Measurements from ENCODE around the gene UPP1.
A peak's percentile ranks its signal among the peaks of the same experiment; 100 is the strongest.

The UPP1 gene

DNA sequence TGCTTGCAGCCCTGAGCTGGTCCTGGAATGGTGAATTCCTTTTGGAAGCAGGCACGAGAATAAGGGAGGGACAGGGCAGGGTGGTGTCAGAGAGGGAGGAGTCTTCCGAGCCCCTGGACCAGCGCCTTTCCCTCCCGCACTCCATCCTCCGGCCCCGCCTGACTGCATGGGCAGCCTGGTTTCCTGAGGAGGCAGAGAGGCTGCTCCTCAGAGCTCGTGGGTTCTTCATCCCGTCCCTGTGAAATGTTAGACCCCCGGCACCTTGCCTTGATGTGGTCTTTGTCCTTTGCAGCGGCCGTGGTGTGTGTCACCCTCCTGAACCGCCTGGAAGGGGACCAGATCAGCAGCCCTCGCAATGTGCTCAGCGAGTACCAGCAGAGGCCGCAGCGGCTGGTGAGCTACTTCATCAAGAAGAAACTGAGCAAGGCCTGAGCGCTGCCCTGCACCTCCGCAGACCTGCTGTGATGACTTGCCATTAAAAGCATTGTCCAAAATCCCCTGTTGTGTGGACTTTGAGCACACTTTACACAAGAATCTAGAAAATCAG, 18.9 kb downstream of the UPP1 start:
- TF ChIP-seq POU6F1 (CRISPR knock-in tag; IDR thresholded peaks at IDR 0.05; ENCODE audit: borderline replicate concordance, low read depth) (no peak), ESRRG (CRISPR knock-in tag; IDR thresholded peaks at IDR 0.05) (no peak), ZC3H10 (CRISPR knock-in tag; IDR thresholded peaks at IDR 0.05) (no peak), GLIS3 (CRISPR knock-in tag; IDR thresholded peaks at IDR 0.05) (no peak), TOX (CRISPR knock-in tag; IDR thresholded peaks at IDR 0.05; ENCODE audit: borderline replicate concordance) (no peak), PPARA (CRISPR knock-in tag; IDR thresholded peaks at IDR 0.05; ENCODE audit: borderline replicate concordance) (no peak), ARNTL (CRISPR knock-in tag; IDR thresholded peaks at IDR 0.05; ENCODE audit: borderline replicate concordance, low read depth) (no peak)
- ATAC-seq = no peak

GRCh38 chr7:48108959-48109847, 20.1 kb downstream of the UPP1 start:
- ATAC-seq = peak; percentile 6; the same call in 2 of the 3 replicates
- TF ChIP-seq CREB5 (CRISPR knock-in tag; IDR thresholded peaks at IDR 0.05; ENCODE audit: low read depth) = no peak
- no peak for TF ChIP-seq OSR1 (CRISPR knock-in tag; IDR thresholded peaks at IDR 0.05)
- no peak for TF ChIP-seq ZC3H10 (CRISPR knock-in tag; IDR thresholded peaks at IDR 0.05)
- no peak for TF ChIP-seq TOX (CRISPR knock-in tag; IDR thresholded peaks at IDR 0.05; ENCODE audit: borderline replicate concordance)
- no peak for TF ChIP-seq RARB (CRISPR knock-in tag; IDR thresholded peaks at IDR 0.05)
- TF ChIP-seq, protein P1, sequence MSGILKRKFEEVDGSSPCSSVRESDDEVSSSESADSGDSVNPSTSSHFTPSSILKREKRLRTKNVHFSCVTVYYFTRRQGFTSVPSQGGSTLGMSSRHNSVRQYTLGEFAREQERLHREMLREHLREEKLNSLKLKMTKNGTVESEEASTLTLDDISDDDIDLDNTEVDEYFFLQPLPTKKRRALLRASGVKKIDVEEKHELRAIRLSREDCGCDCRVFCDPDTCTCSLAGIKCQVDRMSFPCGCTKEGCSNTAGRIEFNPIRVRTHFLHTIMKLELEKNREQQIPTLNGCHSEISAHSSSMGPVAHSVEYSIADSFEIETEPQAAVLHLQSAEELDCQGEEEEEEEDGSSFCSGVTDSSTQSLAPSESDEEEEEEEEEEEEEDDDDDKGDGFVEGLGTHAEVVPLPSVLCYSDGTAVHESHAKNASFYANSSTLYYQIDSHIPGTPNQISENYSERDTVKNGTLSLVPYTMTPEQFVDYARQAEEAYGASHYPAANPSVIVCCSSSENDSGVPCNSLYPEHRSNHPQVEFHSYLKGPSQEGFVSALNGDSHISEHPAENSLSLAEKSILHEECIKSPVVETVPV (CRISPR knock-in tag; IDR thresholded peaks at IDR 0.05) = no peak

DNA sequence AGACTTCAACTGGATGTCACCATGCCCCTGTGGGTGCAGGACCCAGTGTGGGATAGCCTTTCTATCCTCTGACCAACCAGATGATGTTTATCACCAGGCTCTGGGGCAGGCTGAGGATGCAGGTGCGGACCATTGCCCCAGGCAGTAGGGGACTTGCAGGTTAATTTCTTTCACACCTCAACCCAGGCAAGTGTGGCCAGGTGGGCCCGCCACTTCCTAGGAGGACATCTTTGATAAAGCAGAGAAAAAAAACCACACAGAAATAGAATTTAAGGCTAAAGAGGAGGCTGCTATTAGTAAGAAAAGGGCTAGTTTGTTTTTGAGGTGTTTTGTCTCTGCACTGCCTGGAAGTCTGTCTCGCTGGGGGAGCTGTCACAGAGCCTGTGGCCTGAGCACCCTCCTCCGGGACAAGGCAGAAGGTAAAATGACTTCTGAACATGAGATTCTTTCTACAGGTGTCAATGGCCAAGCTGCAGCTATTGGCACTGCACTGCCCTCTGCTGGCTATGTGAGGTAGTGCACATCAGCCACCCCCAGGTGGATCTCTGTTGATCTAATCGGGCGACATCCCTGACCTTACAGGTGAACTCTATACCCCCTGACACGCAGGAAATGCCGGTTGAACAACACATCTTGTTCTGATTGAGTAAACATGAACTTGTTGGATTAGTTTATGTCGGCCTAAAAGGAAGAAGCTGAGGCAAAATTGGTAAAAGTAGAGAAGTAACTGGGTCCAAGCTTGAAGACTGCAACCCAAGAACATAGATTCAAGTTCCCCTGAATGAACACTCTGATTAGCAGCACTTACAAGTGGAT, 21.0 kb downstream of the UPP1 start:
- peak; percentile 81 for ATAC-seq
- TF ChIP-seq ZNF8 (CRISPR knock-in tag; IDR thresholded peaks at IDR 0.05) (no peak), SNAI2 (CRISPR knock-in tag; IDR thresholded peaks at IDR 0.05) (no peak), BACH2 (CRISPR knock-in tag; IDR thresholded peaks at IDR 0.05; ENCODE audit: borderline replicate concordance) (no peak), ARNTL (CRISPR knock-in tag; IDR thresholded peaks at IDR 0.05; ENCODE audit: borderline replicate concordance, low read depth) (no peak), GLIS3 (CRISPR knock-in tag; IDR thresholded peaks at IDR 0.05) (no peak), RARB (CRISPR knock-in tag; IDR thresholded peaks at IDR 0.05) (no peak), TCF4 (CRISPR knock-in tag; IDR thresholded peaks at IDR 0.05; ENCODE audit: borderline replicate concordance) (no peak), ZNF565 (CRISPR knock-in tag; conservative IDR thresholded peaks at IDR 0.05; ENCODE audit: low read depth) (no peak), ZNF70 (CRISPR knock-in tag; IDR thresholded peaks at IDR 0.05) (no peak; the same call in 1 of the 2 replicates), POU6F1 (CRISPR knock-in tag; IDR thresholded peaks at IDR 0.05; ENCODE audit: borderline replicate concordance, low read depth) (no peak), CREB5 (CRISPR knock-in tag; IDR thresholded peaks at IDR 0.05; ENCODE audit: low read depth) (no peak), ZFP30 (CRISPR knock-in tag; IDR thresholded peaks at IDR 0.05) (no peak), ZC3H10 (CRISPR knock-in tag; IDR thresholded peaks at IDR 0.05) (no peak), TOX (CRISPR knock-in tag; IDR thresholded peaks at IDR 0.05; ENCODE audit: borderline replicate concordance) (no peak), ZFP3 (CRISPR knock-in tag; IDR thresholded peaks at IDR 0.05) (no peak), PPARA (CRISPR knock-in tag; IDR thresholded peaks at IDR 0.05; ENCODE audit: borderline replicate concordance) (no peak), TSHZ2 (CRISPR knock-in tag; IDR thresholded peaks at IDR 0.05) (no peak)
- TF ChIP-seq, protein P2, sequence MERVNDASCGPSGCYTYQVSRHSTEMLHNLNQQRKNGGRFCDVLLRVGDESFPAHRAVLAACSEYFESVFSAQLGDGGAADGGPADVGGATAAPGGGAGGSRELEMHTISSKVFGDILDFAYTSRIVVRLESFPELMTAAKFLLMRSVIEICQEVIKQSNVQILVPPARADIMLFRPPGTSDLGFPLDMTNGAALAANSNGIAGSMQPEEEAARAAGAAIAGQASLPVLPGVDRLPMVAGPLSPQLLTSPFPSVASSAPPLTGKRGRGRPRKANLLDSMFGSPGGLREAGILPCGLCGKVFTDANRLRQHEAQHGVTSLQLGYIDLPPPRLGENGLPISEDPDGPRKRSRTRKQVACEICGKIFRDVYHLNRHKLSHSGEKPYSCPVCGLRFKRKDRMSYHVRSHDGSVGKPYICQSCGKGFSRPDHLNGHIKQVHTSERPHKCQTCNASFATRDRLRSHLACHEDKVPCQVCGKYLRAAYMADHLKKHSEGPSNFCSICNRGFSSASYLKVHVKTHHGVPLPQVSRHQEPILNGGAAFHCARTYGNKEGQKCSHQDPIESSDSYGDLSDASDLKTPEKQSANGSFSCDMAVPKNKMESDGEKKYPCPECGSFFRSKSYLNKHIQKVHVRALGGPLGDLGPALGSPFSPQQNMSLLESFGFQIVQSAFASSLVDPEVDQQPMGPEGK (CRISPR knock-in tag; IDR thresholded peaks at IDR 0.05; ENCODE audit: borderline replicate concordance) = no peak

Measured in SK-N-SH treated with all-trans-retinoic acid at 6 μM for 48 hours (cell line).